Measurements from ENCODE around the gene GMFB.
"Not testable (repeated sequence)": the region's sequence is repeated elsewhere in the genome, so short reads cannot be mapped to it uniquely, and the experiment has no call there.

The GMFB gene

GRCh38 chr14:54458536-54458935 is 30.2 kb downstream of the GMFB start:
- not testable (repeated sequence) for DNase-seq (ENCODE audit: low read depth)

- DNase-seq (ENCODE audit: low read depth) = no peak
Measured at GRCh38 chr14:54457609-54457996, 31.2 kb downstream of the GMFB start.

GRCh38 chr14:54456820-54457608 is 31.8 kb downstream of the GMFB start:
- not testable (repeated sequence) for DNase-seq (ENCODE audit: low read depth)

- DNase-seq (ENCODE audit: low read depth) = no peak
Measured at GRCh38 chr14:54455363-54455762, 33.4 kb downstream of the GMFB start.

GRCh38 chr14:54453990-54454389 is 34.8 kb downstream of the GMFB start:
- DNase-seq (ENCODE audit: low read depth) = not testable (repeated sequence)

GRCh38 chr14:54453252-54453651 is 35.5 kb downstream of the GMFB start:
- DNase-seq (ENCODE audit: low read depth) = no peak

- DNase-seq (ENCODE audit: low read depth) = no peak
Measured at GRCh38 chr14:54451961-54452360, 36.8 kb downstream of the GMFB start.

GRCh38 chr14:54451121-54451601 is 37.6 kb downstream of the GMFB start:
- no peak for DNase-seq (ENCODE audit: low read depth)

- no peak for DNase-seq (ENCODE audit: low read depth)
Measured at GRCh38 chr14:54450535-54450934, 38.2 kb downstream of the GMFB start.

GRCh38 chr14:54447231-54447692 is 41.5 kb downstream of the GMFB start:
- no peak for DNase-seq (ENCODE audit: low read depth)

- no peak for DNase-seq (ENCODE audit: low read depth)
Measured at GRCh38 chr14:54446161-54446693, 42.6 kb downstream of the GMFB start.

- DNase-seq (ENCODE audit: low read depth) = no peak
Measured at GRCh38 chr14:54444681-54445080, 44.1 kb downstream of the GMFB start.

- no peak for DNase-seq (ENCODE audit: low read depth)
Measured at GRCh38 chr14:54443981-54444380, 44.8 kb downstream of the GMFB start.

- DNase-seq (ENCODE audit: low read depth) = not testable (repeated sequence)
Measured at GRCh38 chr14:54442961-54443360, 45.8 kb downstream of the GMFB start.

- peak; percentile 92 for DNase-seq (ENCODE audit: low read depth)
Measured at GRCh38 chr14:54440873-54441868, 47.6 kb downstream of the GMFB start, which contains the start of gene CNIH1. Gene CNIH1 (minus strand): TSS chr14:54441374. CDS start chr14:54441327, 47 bp downstream.

GRCh38 chr14:54440476-54440872 is 48.3 kb downstream of the GMFB start:
- DNase-seq (ENCODE audit: low read depth) = no peak

- DNase-seq (ENCODE audit: low read depth) = no peak
Measured at GRCh38 chr14:54440037-54440436, 48.7 kb downstream of the GMFB start.

GRCh38 chr14:54438703-54439102 is 50.1 kb downstream of the GMFB start:
- no peak for DNase-seq (ENCODE audit: low read depth)

- not testable (repeated sequence) for DNase-seq (ENCODE audit: low read depth)
Measured at GRCh38 chr14:54437954-54438353, 50.8 kb downstream of the GMFB start.

- no peak for DNase-seq (ENCODE audit: low read depth)
Measured at GRCh38 chr14:54435500-54435981, 53.2 kb downstream of the GMFB start.

- DNase-seq (ENCODE audit: low read depth) = no peak
Measured at GRCh38 chr14:54428527-54428926, 60.3 kb downstream of the GMFB start.

- DNase-seq (ENCODE audit: low read depth) = no peak
Measured at GRCh38 chr14:54427871-54428270, 60.9 kb downstream of the GMFB start.
